SU-DHL-6 (cell line): ENCODE results near the gene CYP4A22.
"Not testable (repeated sequence)": the region's sequence is repeated elsewhere in the genome, so short reads cannot be mapped to it uniquely, and the experiment has no call there.

Source experiments
- EZH2phosphoT487 ChIP-seq: fragments of 200-600 bp; sonication (generic), shearing (Covaris generic); conservative IDR thresholded peaks from 2 replicates; pipeline ENCODE4 v1.6.1; 2018; ENCODE audit warnings: mild to moderate bottlenecking, antibody characterized with exemption, low read length, moderate library complexity, mixed read lengths
- TF ChIP-seq, protein P1 (sequence below): fragments of 200-600 bp; sonication (generic); IDR thresholded peaks from one replicate; pipeline ENCODE4 v1.5.1; 2017; ENCODE audit warnings: antibody characterized with exemption, mild to moderate bottlenecking, low read length, moderate library complexity; ENCODE audit not compliant: insufficient read depth, poor library complexity, severe bottlenecking

GRCh38 chr1:47195981-47196380 lies 58.7 kb downstream of the CYP4A22 start:
- TF ChIP-seq, protein P1, sequence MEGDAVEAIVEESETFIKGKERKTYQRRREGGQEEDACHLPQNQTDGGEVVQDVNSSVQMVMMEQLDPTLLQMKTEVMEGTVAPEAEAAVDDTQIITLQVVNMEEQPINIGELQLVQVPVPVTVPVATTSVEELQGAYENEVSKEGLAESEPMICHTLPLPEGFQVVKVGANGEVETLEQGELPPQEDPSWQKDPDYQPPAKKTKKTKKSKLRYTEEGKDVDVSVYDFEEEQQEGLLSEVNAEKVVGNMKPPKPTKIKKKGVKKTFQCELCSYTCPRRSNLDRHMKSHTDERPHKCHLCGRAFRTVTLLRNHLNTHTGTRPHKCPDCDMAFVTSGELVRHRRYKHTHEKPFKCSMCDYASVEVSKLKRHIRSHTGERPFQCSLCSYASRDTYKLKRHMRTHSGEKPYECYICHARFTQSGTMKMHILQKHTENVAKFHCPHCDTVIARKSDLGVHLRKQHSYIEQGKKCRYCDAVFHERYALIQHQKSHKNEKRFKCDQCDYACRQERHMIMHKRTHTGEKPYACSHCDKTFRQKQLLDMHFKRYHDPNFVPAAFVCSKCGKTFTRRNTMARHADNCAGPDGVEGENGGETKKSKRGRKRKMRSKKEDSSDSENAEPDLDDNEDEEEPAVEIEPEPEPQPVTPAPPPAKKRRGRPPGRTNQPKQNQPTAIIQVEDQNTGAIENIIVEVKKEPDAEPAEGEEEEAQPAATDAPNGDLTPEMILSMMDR = not testable (repeated sequence)
- not testable (repeated sequence) for TF ChIP-seq EZH2phosphoT487
